Stimulated activated CD4-positive, alpha-beta T cell treated with anti-CD3 and anti-CD28 coated beads, TNF-alpha, amount 100 ng/mL, for 24 hours (primary cell): ENCODE results near the gene HNRNPA1L2.
"Not testable (repeated sequence)": the region's sequence is repeated elsewhere in the genome, so short reads cannot be mapped to it uniquely, and the experiment has no call there.

Experiments used
- DNase-seq, 3 experiments: peaks; one replicate each; pipeline ENCODE4 v3.0.0-alpha.2; 2020; ENCODE audit warnings: low read depth in 3 of 3

Gene HNRNPA1L2

DNA sequence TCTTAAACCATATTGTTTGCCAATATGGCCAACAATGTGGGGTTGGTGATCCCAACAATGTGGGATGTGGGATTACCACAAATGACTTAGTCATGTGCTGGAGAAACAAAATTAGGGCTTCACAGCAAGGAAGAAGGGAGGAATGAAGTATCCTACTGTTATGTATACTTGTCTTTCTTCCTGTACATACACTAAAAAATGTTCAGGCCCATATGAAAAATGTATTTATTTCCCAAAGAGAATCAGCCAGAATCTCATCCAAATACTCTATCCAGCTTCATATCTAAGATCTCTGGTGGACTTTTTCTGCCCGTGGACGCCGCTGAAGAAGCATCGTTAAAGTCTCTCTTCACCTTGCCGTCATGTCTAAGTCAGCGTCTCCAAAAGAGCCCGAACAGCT lies at the start of gene HNRNPA1L2:
Gene HNRNPA1L2 (plus strand): TSS at position 301 of the 400 bp plus-strand sequence. CDS start 62 bp downstream, at position 363.
- no peak for DNase-seq

- not testable (repeated sequence) for DNase-seq
These were observed 49.1 kb upstream of the HNRNPA1L2 start for GRCh38 chr13:52593175-52593574.

- DNase-seq, result not testable (repeated sequence)
These were observed 48.4 kb upstream of the HNRNPA1L2 start for GRCh38 chr13:52593812-52594211.

DNA sequence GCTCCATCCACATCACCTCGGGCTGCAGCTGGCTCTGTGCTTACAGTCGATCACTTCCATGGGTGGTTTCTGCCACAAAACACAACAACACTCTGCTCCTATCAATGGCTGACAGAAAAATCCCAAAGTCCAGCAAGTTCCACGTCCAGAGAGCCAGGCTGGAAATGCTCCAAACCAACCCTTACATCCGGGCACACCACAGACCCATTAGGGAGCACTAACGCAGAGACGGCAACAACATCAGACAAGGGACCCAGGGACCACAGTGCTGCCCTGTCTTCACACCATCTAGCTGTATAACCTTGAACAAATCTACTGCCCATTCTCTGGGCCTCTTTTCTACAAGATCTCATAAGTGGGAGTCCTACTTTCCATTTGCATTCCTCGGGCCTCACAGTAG lies 47.9 kb upstream of the HNRNPA1L2 start:
- DNase-seq, result not testable (repeated sequence)

DNA sequence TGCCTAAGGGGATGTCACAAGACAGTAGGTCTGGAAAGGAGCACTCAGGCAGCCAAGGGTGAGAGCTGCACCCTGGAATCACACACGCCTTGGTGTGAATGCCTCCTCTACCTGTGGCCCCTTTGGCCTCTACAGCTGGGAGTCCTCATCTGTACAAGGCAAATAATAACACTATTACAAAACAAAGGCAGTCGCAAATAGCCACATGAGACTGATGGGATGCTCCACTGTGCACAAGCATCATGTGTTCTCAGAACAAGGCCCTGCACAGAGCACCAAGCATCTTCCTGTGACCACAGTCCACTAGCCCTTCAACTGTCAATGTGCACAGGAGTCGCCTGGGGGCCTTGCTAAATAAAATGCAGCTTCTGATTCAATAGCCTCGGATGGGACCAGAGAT lies 44.6 kb upstream of the HNRNPA1L2 start:
- DNase-seq, result no peak

GRCh38 chr13:52599037-52599847 lies 43.0 kb upstream of the HNRNPA1L2 start:
- no peak for DNase-seq

GRCh38 chr13:52599848-52600603 lies 42.2 kb upstream of the HNRNPA1L2 start:
- DNase-seq, result peak in 1 of 3 experiments; percentile 10

- no peak for DNase-seq
These were observed 41.6 kb upstream of the HNRNPA1L2 start for GRCh38 chr13:52600666-52601065.

DNA sequence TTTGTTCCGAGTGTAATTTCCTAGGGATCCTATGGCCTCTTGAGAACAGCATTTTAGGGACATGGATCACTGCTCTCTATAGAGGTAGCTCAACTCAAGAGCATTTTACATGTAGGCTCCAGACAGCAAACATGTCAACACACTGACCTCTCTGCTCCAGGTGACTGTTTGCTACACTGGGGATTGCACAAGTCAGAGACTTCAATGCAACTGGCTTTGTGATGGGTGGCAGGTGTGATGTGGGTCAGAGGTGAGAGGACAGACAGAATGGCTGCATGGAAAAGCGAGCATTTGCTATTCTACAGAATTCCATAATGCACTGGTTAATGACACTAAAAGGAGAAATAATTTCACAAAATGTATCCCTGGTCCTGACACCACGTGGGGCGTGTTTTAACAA lies 38.9 kb upstream of the HNRNPA1L2 start:
- not testable (repeated sequence) for DNase-seq

GRCh38 chr13:52606126-52606525 lies 36.1 kb upstream of the HNRNPA1L2 start:
- DNase-seq, result not testable (repeated sequence)

GRCh38 chr13:52606795-52607194 lies 35.4 kb upstream of the HNRNPA1L2 start:
- not testable (repeated sequence) for DNase-seq

DNA sequence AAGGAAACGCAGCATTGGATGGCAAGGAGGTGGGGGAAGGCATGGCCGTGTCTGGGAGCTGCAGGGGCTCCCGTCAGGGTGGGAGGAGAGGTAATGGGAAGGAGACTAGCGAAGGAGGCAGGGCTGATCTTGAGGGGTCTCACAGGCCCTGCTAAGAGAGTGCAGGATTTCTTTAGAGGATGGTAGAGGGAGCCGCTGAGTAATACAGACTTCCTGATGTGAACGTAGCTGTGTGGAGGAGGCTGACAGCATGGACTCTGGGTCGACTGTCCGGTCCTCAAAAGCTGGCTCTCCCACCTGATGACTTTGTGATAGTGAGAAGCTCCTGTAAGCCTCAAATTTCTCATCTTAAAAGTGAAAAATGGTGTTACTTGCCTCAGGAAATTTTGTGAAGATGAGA lies 34.0 kb upstream of the HNRNPA1L2 start:
- not testable (repeated sequence) for DNase-seq

DNA sequence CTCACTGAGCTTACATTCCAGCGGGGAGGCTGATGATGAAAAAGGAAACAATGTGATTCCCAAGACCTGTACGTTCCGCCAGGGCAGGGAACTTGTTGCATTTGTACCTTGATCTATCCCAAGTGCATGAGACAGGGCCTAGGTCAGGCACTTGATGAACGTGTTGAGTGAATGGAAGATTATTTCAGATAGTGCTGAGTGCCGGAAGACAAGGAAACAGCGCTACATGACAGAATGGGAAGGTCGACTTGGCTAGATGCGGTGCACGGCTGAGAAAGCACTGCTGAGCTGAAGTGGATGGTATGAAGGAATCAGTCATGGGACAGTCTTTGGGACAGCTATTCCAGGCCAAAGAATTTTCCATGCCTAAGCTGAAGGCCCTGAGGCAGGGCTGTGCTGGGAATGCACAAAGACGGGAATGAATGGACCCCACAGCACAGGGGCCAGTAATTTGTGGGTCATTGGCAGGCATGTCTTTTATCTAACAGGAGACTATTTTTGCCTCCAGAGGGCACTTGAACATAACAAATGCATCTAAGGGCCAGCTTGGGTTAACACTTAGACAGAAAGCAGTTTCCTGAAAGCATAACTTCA lies 33.1 kb upstream of the HNRNPA1L2 start:
- DNase-seq, result not testable (repeated sequence)

DNA sequence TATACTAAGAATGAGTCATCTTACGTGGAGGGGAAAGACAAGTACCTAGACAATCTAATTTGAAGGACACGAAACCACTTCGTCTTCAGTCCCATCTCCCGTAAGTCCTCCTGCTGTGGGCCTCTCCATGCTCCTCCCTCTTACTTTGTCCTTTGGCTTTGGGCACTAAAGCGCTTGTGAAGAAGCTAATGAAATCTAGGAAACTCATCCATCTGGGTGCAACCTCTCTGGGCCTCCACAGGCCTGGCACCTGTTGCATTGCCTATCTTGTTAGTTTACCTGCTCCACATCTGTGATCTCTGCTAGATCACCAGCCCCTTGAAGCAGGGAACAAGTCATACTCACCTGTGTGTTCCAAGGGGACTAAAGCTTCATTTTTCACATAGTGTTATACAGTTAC lies 32.1 kb upstream of the HNRNPA1L2 start:
- not testable (repeated sequence) for DNase-seq

DNA sequence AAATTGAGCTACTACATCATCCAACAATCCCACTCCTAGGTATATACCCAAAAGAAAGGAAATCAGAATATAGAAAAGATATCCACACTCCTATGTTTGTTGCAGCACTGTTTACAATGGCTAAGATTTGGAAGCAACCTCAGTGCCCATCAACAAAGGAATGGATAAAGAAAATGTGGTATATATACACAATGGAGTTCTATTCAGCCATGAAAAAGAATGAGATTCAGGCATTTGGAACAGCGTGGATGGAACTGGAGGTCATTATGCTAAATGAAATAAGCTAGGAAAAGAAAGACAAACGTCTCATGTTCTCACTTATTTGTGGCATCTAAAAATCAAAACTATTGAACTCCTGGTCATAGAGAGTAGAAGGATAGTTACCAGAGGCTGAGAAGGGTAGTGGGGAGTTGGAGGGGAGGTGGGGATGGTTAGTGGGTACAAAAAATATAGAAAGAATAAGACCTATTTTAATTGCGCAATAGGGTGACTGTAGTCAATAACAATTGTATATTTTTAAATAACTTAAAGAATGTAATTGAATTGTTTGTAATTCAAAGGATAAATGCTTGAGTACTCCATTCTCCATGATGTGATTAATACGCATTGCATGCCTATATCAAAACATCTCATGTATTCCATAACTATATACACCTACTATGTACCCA lies 27.0 kb upstream of the HNRNPA1L2 start:
- no peak for DNase-seq

- no peak for DNase-seq
These were observed 26.4 kb upstream of the HNRNPA1L2 start for GRCh38 chr13:52615812-52616211.

DNA sequence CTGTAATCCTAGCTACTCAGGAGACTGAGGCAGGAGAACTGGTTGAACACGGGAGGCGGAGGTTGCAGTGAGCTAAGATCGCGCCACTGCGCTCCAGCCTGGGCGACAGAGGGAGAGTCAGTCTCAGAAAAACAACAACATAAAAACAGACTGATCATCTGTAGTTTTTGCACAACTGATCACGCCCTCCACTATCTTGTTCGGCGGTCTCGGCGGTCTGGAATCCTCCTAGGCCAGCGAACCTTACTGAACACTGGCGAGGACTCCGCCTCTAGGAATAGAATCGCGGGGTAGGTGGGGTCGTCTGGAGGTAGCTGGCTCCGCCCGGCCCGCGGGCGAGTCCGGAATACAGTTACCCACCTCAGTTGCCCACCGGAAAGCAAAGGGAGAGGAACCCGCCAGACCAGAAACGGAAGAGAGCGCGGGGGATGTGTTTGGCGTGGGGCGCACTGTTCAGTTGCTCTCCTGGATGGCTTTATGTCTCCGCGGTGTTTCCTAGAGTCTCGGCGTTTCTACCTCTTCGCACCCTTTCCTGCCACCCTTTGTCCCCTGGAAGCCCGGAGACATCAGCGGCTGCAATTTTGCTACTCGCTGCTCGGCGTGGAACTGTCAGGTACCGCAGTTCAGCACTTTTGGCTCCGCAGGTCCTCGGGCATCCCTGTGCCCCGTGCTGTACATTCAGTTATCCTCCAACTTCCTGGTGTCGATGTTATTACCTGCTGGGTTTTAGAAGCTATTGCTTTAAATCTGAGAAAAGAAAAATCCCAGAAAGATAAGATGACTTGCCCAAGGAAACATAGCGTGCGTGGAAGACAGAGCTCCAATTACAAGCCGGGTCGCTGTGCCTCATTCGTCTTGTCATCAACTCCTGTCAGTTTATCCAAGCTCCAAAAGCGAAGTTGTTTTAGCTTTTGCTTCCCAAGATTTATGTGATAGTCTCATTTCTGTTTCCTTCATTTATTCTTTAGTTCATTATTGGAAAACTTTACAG lies 24.9 kb upstream of the HNRNPA1L2 start:
- DNase-seq, result peak; percentile 75 to 82 (median 75)

GRCh38 chr13:52631083-52631690 lies 11.0 kb upstream of the HNRNPA1L2 start:
- not testable (repeated sequence) for DNase-seq

DNA sequence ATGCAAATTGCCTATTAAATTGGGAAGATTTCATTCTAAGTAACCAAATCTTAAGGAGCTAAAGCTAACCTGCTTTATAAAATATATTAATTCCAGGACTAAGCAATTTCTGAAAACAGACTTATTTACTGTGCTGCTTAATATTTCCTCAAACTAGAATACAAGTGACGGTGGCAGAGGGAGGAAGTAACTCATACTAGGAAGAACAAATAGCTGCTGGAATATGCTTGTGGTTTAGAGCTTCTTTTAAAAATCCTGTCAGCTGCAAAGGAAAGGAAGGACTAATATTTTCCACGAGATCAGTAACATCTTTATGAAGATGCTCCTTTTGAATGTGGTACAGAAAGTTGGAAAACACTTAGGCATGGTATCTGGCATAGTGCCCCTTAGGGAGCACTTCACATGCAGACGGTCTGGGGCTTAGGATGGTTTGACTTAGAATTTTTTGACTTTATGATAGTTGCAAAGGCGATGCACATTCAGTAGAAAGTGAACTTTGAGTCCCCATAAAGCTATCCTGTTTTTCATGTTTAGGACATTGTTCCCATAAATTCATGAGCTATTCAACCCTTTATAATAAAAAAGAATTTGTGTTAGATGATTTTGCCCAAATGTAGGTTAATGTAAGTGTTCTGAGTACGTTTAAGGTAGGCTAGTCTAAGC lies 3.4 kb upstream of the HNRNPA1L2 start:
- no peak for DNase-seq

GRCh38 chr13:52644108-52644507 lies 1.9 kb downstream of the HNRNPA1L2 start:
- no peak for DNase-seq
